ENCODE data around the gene MEF2D.

The MEF2D gene

DNA sequence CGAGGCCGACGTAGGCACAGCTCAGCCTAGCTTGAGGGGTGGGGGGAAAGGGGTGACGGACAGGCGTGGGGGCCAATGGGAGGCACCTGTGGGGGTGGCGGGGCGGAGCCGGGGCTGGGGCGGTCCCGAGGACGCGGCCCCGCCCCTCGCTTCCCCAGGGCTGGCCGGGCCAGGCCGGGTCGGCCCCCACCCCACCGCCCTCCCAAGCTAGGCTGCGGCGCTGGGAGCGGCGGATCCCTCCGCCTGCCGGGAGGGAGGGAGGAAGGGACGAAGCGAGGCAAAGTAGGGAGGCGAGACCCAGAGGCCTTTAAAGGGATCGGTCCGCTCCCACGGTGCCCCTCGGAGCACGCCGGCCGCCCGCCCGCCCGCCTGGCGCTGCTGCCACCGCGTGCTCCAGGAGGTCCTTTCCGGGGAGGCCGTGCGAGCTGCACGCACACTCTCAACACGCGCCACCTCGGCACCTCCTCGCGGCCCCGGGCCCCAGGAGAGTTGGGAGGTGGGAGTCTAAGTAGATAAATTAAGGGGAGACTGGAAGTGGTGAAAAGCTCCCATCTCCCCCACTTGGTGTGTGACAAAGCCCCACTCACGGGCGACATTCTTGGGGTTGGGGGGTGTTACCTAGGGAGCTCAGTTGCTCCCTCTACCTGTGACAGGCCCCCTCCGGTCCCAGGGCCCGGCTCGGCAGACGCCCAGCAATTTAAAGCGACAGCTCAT lies 375 bp upstream of the MEF2D start:
- DNase-seq (ENCODE audit: extremely low read depth, low read depth) = peak; percentile 98
- TF ChIP-seq, protein P1, sequence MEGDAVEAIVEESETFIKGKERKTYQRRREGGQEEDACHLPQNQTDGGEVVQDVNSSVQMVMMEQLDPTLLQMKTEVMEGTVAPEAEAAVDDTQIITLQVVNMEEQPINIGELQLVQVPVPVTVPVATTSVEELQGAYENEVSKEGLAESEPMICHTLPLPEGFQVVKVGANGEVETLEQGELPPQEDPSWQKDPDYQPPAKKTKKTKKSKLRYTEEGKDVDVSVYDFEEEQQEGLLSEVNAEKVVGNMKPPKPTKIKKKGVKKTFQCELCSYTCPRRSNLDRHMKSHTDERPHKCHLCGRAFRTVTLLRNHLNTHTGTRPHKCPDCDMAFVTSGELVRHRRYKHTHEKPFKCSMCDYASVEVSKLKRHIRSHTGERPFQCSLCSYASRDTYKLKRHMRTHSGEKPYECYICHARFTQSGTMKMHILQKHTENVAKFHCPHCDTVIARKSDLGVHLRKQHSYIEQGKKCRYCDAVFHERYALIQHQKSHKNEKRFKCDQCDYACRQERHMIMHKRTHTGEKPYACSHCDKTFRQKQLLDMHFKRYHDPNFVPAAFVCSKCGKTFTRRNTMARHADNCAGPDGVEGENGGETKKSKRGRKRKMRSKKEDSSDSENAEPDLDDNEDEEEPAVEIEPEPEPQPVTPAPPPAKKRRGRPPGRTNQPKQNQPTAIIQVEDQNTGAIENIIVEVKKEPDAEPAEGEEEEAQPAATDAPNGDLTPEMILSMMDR (IDR thresholded peaks at IDR 0.05; ENCODE audit: low read depth, low read length) = peak; percentile 48

DNA sequence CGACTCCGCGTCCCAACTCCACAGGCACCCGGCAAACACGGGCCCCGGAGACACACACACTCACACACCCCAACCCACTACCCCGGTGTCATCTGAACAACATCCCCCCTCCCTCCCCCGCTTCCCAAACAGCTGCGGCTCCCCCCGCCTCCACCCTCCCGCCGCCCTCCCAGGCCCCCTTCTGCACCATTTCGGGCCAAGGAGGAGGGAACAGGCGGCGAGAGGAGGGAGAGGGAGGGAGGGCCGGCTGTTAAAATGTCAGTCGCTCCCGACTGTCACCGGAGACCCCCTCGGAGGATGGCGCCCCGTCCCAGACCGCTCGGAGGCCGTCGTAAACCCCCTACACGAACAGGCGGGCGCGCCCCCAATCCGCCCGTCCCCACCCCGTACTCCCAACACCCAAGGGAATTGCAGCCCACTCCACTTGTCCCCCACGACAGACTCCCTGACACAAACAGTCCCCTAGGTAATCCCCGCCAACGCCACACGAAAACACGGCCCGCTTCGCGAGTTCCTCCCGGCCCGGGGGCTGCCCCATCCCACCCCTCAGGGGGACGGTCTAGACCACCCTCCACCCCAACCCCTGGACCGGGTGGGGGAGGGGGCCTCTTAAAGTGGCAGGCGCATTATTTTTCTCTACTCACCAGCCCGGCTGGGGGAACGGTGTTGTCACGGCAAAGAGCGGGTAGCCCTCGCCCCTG lies 583 bp downstream of the MEF2D start:
- no peak for DNase-seq (ENCODE audit: extremely low read depth, low read depth)
- TF ChIP-seq, protein P1 (IDR thresholded peaks at IDR 0.05; ENCODE audit: low read depth, low read length) = no peak

DNA sequence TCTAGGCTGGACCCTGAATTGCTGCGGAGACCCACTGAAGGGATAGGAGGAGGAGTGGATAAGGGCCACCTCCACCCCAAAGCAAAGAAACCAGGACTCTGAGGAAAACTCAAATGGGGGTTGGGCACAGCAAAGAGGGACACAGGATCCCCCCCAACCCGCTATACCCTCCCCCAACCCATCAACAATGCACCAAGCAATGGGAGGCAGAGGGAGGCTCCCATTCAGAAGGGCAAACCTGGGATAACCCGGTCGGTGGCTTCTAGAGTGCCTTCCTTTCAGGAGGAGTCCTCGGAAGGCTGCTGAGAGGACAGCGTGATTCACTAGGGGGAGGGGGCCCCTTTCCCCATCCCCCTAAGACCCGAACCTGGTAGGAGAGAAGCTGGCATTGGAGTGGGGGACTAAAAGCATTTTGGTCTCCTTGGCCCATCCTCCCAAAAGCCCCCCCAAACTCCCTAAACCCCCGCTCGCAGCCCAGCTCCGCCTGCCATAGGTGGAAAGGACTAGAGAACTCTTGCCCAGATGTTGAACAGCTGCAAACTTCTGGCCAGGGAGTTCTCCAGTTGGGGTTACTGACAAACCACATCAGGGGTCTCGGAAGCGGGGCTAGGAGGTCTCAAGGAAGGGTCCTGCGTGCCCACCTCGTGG lies 1.3 kb downstream of the MEF2D start:
- no peak for DNase-seq (ENCODE audit: extremely low read depth, low read depth)
- TF ChIP-seq, protein P1 (IDR thresholded peaks at IDR 0.05; ENCODE audit: low read depth, low read length) = no peak

DNA sequence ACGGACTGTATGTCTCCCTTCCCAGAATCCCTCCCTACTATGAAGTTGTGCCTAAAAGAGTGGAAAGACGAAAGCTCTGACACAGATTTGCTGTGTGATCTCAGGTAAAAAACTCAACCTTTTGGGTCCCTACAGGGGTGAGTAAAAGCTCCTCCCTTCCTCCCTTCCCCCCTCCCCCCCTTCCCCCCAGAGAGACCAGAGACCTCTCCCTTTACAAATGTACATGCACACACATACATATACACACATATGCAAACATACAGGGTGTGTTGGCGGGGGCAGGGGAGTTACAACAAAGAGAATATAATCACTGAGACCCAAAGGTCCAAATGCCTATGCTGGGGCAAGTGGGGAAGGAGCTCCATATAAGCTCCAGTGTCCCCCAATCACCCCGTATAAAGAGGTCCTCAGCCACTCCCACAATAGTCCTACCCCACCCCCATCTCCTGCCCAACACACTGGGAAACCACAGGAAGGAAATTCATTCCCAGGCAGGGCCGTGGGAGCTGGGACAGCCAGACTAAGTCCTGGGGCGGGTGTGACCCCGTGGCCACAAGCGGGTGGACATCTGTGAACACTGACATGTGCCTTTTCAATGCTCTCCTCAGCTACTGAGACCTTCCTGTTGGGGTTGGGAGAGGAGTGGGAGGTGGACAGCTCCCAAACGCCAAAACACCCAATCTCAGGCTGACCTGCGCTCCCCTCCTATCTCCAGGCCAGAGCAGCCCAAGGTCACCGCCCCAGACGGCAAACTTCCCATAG lies 2.0 kb downstream of the MEF2D start:
- no peak for DNase-seq (ENCODE audit: extremely low read depth, low read depth)
- TF ChIP-seq, protein P1 (IDR thresholded peaks at IDR 0.05; ENCODE audit: low read depth, low read length) = no peak

DNA sequence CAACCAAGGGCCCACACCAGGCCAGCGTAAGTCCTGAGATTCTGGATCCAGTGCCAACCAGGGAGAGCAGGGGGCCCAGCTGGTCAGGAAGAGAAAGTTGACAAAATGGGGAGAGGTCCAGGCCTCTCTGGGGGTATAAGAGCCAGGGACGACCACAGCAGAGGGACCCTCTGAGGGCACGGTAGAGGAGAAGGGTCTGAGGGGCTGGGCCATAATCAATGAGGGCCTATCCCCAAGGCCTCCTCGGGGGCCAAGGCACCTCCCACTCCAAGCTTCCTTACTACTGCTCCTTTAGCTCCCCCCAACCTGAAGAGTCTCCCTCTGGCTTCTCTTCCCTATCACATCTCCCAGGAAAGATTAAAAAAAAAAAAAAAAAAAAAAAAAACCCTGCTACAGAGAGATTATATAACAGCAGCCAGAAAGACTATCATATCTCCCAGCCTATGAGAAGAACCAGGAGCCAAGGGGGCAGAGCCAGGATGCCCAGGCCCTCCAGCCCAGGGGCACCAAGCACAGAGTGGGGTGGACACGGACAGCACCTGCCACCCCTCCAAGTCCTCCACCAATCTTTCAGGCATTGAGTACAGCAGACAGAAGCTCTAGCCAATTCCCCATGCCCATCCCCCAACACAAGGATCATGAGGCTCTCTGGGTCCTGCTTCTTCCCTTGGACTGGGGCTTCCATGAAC lies 2.7 kb downstream of the MEF2D start:
- DNase-seq (ENCODE audit: extremely low read depth, low read depth) = no peak
- TF ChIP-seq, protein P1 (IDR thresholded peaks at IDR 0.05; ENCODE audit: low read depth, low read length) = no peak

DNA sequence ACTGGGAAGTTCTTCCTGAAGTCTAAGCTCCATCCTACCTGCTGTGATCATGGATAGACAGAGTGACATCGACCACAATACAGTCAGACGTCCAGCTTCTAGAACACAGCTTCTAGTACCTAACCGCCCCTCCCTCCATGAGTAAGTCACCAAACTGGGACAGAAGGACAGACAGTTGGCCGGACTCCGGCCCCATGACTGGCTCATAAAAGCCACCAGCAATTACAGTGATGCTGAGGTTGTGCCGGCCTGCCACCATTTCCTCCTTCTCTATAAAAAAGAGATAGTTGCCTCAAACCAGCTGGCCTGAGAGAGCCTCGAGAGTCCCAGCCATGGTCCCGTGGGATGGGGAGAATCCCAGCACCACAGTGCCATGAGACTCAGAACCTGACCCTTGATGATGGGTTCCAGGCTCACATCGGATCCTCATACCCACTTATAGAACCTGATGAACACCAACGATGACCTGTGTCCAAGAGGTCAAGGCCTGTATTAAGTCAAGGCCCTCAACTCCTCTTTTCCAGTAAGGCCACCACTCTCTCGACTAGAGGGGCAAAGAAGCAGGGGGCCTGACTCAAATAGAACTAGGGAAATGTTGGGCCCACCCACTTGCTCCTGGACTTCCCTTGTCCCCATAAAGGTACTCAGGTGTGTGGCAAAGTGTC lies 3.4 kb downstream of the MEF2D start:
- no peak for DNase-seq (ENCODE audit: extremely low read depth, low read depth)
- TF ChIP-seq, protein P1 (IDR thresholded peaks at IDR 0.05; ENCODE audit: low read depth, low read length) = no peak

Measured in AG09319 (cell line).